ENCODE results near the gene PIK3R3.
"Not testable (repeated sequence)": the region's sequence is repeated elsewhere in the genome, so short reads cannot be mapped to it uniquely, and the experiment has no call there.

PIK3R3 gene

DNA sequence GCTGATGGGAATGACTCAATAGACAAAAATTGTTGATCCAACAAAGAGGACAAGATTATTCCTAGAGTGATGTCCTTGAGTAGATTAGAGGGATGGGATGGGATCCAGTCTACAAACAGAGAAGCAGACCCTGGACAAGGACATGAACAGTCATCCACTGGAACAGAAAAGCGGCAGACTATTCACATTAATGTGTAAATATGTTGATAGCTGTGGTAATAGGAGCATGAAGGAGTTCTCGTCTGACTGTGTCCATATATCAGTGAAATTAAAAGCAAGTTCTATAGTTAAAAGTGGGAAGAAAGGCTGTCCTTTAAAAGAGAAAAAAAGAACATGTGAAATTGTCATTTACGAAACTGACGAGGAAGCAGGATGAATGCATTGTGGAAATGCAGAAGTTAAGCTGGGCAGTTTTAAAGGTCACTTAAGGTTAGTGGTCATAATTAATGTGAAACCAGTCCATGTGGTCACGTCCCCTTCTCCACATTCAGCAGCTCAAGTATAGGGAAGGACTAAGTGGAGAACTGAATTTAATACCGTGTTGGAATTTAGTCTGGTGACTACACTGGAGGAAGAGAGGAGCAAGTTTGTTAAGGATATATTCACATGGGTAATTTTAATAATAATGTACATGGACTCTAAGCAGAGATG lies 62.1 kb downstream of the PIK3R3 start:
- Histone ChIP-seq H3K36me3 (ENCODE audit: control insufficient read depth, insufficient read depth, low read length) (no peaks in the 10 kb centered on the region), H3K27ac (ENCODE audit: low read depth, low read length) (no peak overlapping the region), H3K27me3 (ENCODE audit: control insufficient read depth, insufficient read depth, low read length) (no peaks in the 10 kb centered on the region), H3K4me1 (ENCODE audit: control insufficient read depth, insufficient read depth, low read length) (no peaks in the 10 kb centered on the region), H3K9ac (ENCODE audit: low read length) (no peak overlapping the region), H3K4me3 (ENCODE audit: low read length) (no peak overlapping the region)

GRCh38 chr1:46068525-46068924 lies 63.9 kb downstream of the PIK3R3 start:
- Histone ChIP-seq H3K4me1 (ENCODE audit: control insufficient read depth, insufficient read depth, low read length) (no peaks in the 10 kb centered on the region), H3K27ac (ENCODE audit: low read depth, low read length) (no peak overlapping the region), H3K36me3 (ENCODE audit: control insufficient read depth, insufficient read depth, low read length) (no peaks in the 10 kb centered on the region), H3K4me3 (ENCODE audit: low read length) (no peak overlapping the region), H3K9ac (ENCODE audit: low read length) (no peak overlapping the region), H3K27me3 (ENCODE audit: control insufficient read depth, insufficient read depth, low read length) (no peaks in the 10 kb centered on the region)

DNA sequence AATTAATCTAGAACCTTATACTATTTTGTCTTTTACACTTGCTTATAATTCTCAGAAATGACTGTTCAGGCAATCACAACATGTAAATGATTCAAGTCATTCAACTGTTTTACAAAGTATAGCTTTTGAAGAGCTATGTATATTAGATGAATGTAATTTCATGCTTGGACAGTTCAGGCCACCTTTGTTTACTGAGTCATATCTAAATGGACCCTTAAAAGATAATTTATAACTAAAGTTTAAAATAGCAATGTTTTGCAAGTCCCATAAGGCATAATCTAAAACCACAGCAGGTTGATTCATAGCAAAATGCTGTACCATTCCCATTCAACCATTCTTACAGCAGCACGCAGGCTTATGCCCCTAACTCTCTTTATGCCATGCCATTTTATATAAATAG lies 64.8 kb downstream of the PIK3R3 start:
- no peaks in the 10 kb centered on the region for H3K4me1 ChIP-seq (ENCODE audit: control insufficient read depth, insufficient read depth, low read length)
- H3K9ac ChIP-seq (ENCODE audit: low read length): no peak overlapping the region
- no peak overlapping the region for H3K27ac ChIP-seq (ENCODE audit: low read depth, low read length)
- no peak overlapping the region for H3K4me3 ChIP-seq (ENCODE audit: low read length)
- no peaks in the 10 kb centered on the region for H3K27me3 ChIP-seq (ENCODE audit: control insufficient read depth, insufficient read depth, low read length)
- no peaks in the 10 kb centered on the region for H3K36me3 ChIP-seq (ENCODE audit: control insufficient read depth, insufficient read depth, low read length)

DNA sequence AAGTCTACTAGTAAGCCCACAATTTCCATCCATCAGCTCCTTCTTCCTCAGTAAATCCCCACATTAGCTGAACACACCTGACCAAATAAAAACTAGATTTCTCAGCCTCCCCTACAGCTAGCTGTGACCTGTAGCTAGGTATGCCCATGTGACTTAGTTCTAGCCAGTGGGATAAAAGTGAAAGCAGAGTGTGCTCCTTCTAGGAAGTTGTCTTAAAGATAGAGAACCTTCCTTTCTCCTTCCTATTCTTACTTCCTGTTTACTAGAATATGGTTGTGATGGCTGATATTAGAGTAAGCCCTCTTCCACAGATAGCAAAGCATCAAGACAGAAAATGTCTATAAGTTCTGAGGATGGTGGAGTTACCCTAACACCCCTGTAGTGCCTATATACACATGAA lies 67.0 kb downstream of the PIK3R3 start:
- no peaks in the 10 kb centered on the region for H3K27me3 ChIP-seq (ENCODE audit: control insufficient read depth, insufficient read depth, low read length)
- H3K4me3 ChIP-seq (ENCODE audit: low read length): no peak overlapping the region
- no peaks in the 10 kb centered on the region for H3K36me3 ChIP-seq (ENCODE audit: control insufficient read depth, insufficient read depth, low read length)
- H3K4me1 ChIP-seq (ENCODE audit: control insufficient read depth, insufficient read depth, low read length): no peaks in the 10 kb centered on the region
- no peak overlapping the region for H3K9ac ChIP-seq (ENCODE audit: low read length)
- H3K27ac ChIP-seq (ENCODE audit: low read depth, low read length): no peak overlapping the region

DNA sequence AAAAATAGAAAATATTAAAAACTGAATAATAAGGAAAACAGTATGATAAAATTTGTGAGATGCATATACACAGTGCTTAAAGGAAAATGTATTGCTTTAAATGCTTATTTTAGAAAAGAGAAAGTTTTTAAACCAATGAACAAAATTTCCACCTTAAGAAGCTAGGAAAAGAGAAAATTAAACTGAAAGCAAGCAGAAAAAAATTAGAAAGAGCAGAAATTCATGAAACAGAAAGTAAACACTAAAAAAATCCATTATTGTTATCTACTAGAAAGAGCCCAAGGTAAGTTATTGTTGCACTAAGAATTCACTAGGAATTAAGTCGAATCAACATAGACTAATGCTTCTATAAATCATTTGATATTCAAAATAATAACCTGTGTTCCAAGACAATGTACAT lies 67.7 kb downstream of the PIK3R3 start:
- Histone ChIP-seq H3K9ac (ENCODE audit: low read length) (no peak overlapping the region), H3K27ac (ENCODE audit: low read depth, low read length) (no peak overlapping the region), H3K36me3 (ENCODE audit: control insufficient read depth, insufficient read depth, low read length) (no peaks in the 10 kb centered on the region)

DNA sequence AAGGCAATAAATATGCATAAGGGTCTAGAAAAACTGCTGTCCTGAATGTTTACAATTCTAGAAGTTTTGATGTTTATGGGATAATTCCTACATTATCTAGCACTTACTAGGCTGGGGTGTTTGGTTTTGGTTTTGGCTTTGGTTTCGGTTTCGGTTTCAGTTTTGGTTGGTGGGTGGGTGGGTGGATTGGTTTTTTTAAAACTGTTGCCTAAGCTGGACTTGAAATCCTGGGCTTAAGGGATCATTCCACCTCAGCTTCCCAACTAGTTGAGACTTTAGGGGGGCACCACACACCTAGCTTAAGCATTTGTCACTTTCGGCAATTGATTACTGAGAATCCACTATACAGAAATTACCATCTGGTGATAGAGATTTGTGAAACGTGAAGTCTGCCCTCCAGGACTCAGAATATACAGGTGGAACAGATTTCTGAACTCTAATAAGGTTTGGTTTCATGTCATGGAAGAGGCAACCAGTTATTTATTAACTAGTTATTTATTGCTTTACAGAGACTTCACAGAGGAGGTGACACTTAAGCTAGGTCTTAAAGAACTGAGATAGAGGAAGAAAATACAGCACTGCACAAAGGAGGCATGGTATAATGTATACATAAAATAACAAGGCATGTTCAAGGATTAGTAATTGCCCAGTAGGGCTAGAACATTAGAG lies 69.6 kb downstream of the PIK3R3 start:
- Histone ChIP-seq H3K27me3 (ENCODE audit: control insufficient read depth, insufficient read depth, low read length) (no peaks in the 10 kb centered on the region), H3K36me3 (ENCODE audit: control insufficient read depth, insufficient read depth, low read length) (no peaks in the 10 kb centered on the region), H3K9ac (ENCODE audit: low read length) (no peak overlapping the region), H3K27ac (ENCODE audit: low read depth, low read length) (no peak overlapping the region), H3K4me1 (ENCODE audit: control insufficient read depth, insufficient read depth, low read length) (no peaks in the 10 kb centered on the region), H3K4me3 (ENCODE audit: low read length) (no peak overlapping the region)

More for the DNA sequence above, 67.7 kb downstream of the PIK3R3 start:
- H3K4me3 ChIP-seq (ENCODE audit: low read length): no peak overlapping the region
- H3K27me3 ChIP-seq (ENCODE audit: control insufficient read depth, insufficient read depth, low read length): no peaks in the 10 kb centered on the region
- no peaks in the 10 kb centered on the region for H3K4me1 ChIP-seq (ENCODE audit: control insufficient read depth, insufficient read depth, low read length)

- Histone ChIP-seq H3K4me3 (ENCODE audit: low read length) (no peak overlapping the region), H3K36me3 (ENCODE audit: control insufficient read depth, insufficient read depth, low read length) (no peaks in the 10 kb centered on the region), H3K27me3 (ENCODE audit: control insufficient read depth, insufficient read depth, low read length) (no peaks in the 10 kb centered on the region), H3K9ac (ENCODE audit: low read length) (no peak overlapping the region), H3K27ac (ENCODE audit: low read depth, low read length) (no peak overlapping the region), H3K4me1 (ENCODE audit: control insufficient read depth, insufficient read depth, low read length) (no peaks in the 10 kb centered on the region)
These were observed 71.3 kb downstream of the PIK3R3 start for GRCh38 chr1:46061146-46061545.

DNA sequence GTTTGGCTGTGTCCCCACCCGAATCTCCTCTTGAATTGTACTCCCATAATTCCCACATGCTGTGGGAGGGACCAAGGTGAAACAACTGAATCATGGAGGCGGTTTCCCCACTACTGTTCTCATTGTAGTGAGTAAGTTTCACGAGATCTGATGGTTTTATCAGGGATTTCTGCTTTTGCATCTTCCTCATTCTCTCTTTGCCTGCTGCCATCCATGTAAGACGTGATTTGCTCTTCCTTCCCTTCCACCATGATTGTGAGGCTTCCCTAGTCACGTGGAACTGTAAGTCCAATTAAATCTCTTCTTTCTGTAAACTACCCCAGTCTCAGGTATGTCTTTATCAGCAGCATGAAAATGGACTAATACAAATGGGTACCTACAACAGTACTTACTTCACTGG lies 73.5 kb downstream of the PIK3R3 start:
- Histone ChIP-seq H3K36me3 (ENCODE audit: control insufficient read depth, insufficient read depth, low read length) (no peaks in the 10 kb centered on the region), H3K4me3 (ENCODE audit: low read length) (no peak overlapping the region), H3K27ac (ENCODE audit: low read depth, low read length) (no peak overlapping the region), H3K27me3 (ENCODE audit: control insufficient read depth, insufficient read depth, low read length) (no peaks in the 10 kb centered on the region), H3K9ac (ENCODE audit: low read length) (no peak overlapping the region), H3K4me1 (ENCODE audit: control insufficient read depth, insufficient read depth, low read length) (no peaks in the 10 kb centered on the region)

- Histone ChIP-seq H3K4me1 (ENCODE audit: control insufficient read depth, insufficient read depth, low read length) (no peaks in the 10 kb centered on the region), H3K36me3 (ENCODE audit: control insufficient read depth, insufficient read depth, low read length) (no peaks in the 10 kb centered on the region), H3K27me3 (ENCODE audit: control insufficient read depth, insufficient read depth, low read length) (no peaks in the 10 kb centered on the region), H3K27ac (ENCODE audit: low read depth, low read length) (no peak overlapping the region), H3K9ac (ENCODE audit: low read length) (no peak overlapping the region), H3K4me3 (ENCODE audit: low read length) (no peak overlapping the region)
These were observed 74.6 kb downstream of the PIK3R3 start for GRCh38 chr1:46057781-46058180.

GRCh38 chr1:46057215-46057614 lies 75.2 kb downstream of the PIK3R3 start:
- not testable (repeated sequence) for H3K27me3 ChIP-seq (ENCODE audit: control insufficient read depth, insufficient read depth, low read length); H3K4me1 ChIP-seq (ENCODE audit: control insufficient read depth, insufficient read depth, low read length); H3K4me3 ChIP-seq (ENCODE audit: low read length); H3K27ac ChIP-seq (ENCODE audit: low read depth, low read length); H3K9ac ChIP-seq (ENCODE audit: low read length); H3K36me3 ChIP-seq (ENCODE audit: control insufficient read depth, insufficient read depth, low read length)

DNA sequence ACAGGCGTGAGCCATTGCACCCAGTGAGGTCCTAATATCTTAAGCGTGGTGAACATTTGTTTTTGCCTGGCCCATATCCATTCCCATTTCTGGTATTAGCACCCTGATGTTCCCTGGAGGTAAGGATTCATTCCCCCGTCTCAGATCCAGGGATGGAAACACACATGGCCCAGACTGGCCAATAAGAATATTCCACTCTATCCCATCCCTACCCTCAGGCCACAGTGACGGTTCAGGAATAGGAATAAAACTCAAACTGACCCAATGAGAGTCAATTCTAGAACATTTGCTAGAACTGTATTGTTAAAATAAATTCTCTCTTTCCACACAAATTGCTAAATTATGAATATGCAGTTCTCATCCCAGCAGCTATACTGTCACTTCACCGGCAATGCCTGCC lies 76.1 kb downstream of the PIK3R3 start:
- Histone ChIP-seq H3K27me3 (ENCODE audit: control insufficient read depth, insufficient read depth, low read length) (no peaks in the 10 kb centered on the region), H3K9ac (ENCODE audit: low read length) (no peak overlapping the region), H3K4me3 (ENCODE audit: low read length) (no peak overlapping the region), H3K4me1 (ENCODE audit: control insufficient read depth, insufficient read depth, low read length) (no peaks in the 10 kb centered on the region), H3K27ac (ENCODE audit: low read depth, low read length) (no peak overlapping the region), H3K36me3 (ENCODE audit: control insufficient read depth, insufficient read depth, low read length) (no peaks in the 10 kb centered on the region)

- Histone ChIP-seq H3K27me3 (ENCODE audit: control insufficient read depth, insufficient read depth, low read length) (no peaks in the 10 kb centered on the region), H3K27ac (ENCODE audit: low read depth, low read length) (no peak overlapping the region), H3K4me1 (ENCODE audit: control insufficient read depth, insufficient read depth, low read length) (no peaks in the 10 kb centered on the region), H3K4me3 (ENCODE audit: low read length) (no peak overlapping the region), H3K9ac (ENCODE audit: low read length) (no peak overlapping the region), H3K36me3 (ENCODE audit: control insufficient read depth, insufficient read depth, low read length) (no peaks in the 10 kb centered on the region)
These were observed 78.7 kb downstream of the PIK3R3 start for GRCh38 chr1:46053734-46054133.

- H3K4me1 ChIP-seq (ENCODE audit: control insufficient read depth, insufficient read depth, low read length): no peaks in the 10 kb centered on the region
- H3K36me3 ChIP-seq (ENCODE audit: control insufficient read depth, insufficient read depth, low read length): no peaks in the 10 kb centered on the region
- no peak overlapping the region for H3K4me3 ChIP-seq (ENCODE audit: low read length)
- no peaks in the 10 kb centered on the region for H3K27me3 ChIP-seq (ENCODE audit: control insufficient read depth, insufficient read depth, low read length)
- H3K27ac ChIP-seq (ENCODE audit: low read depth, low read length): no peak overlapping the region
- no peak overlapping the region for H3K9ac ChIP-seq (ENCODE audit: low read length)
These were observed 88.3 kb downstream of the PIK3R3 start for GRCh38 chr1:46044116-46044515.

Measured in rectal smooth muscle tissue (tissue), 1 donor.